HCT116 (cell line): ENCODE data around the gene PTX4. TPM values are rescaled to one million over a fixed set of nuclear protein-coding genes. Genes with fewer than 3 reads are reported as not detected.

Experiments used
- ATAC-seq: fragments of 200-7000 bp; cut with Tn5 transposase; 2 replicates; pipeline ENCODE4 v1.9.1; 2020; ENCODE audit warnings: mild to moderate bottlenecking, moderate library complexity
- BruUV-seq: library from RNA; stranded (reverse); fragments of 400-500 nt; replicated peaks from 2 replicates; lab custom pipeline; 2021; lab: Mats Ljungman, UMichigan
- CTCF ChIA-PET: fragments of 300-600 bp; sonication (Branson Sonifier 250); formaldehyde crosslinking; loops from one replicate; lab custom pipeline; 2021; ENCODE audit warnings: antibody characterized with exemption; lab: Charles Lee
- POLR2A ChIA-PET: fragments of 300-600, 350-600 bp; sonication (Branson Sonifier 250); formaldehyde crosslinking; loops from one replicate; lab custom pipeline; 2021; ENCODE audit warnings: antibody characterized with exemption; lab: Charles Lee
- RAD21 ChIA-PET, 2 experiments: fragments of 300-600 bp; sonication (Branson Sonifier 250); formaldehyde crosslinking; loops; one replicate each; lab custom pipeline; 2023; ENCODE audit warnings: low total read pairs in 2 of 2; ENCODE audit not compliant: uncharacterized antibody in 2 of 2, unreplicated experiment in 2 of 2, low non-redundant PET in 1 of 2; lab: Charles Lee
- DNase-seq: peaks from one replicate; pipeline ENCODE4 v3.0.0-alpha.2; 2010; ENCODE audit warnings: low read depth, low spot score
- H2AFZ ChIP-seq: fragments of 200-600 bp; shearing (Covaris generic), sonication (generic); 2 replicates; pipeline ENCODE4 v1.6.1; 2017; ENCODE audit warnings: low read depth, mixed run types, mixed read lengths, antibody characterized with exemption, low read length; ENCODE audit not compliant: poor library complexity, severe bottlenecking
- H3K27ac ChIP-seq: 2 replicates; pipeline ENCODE4 v1.5.1; 2012; ENCODE audit warnings: low read depth, low read length
- H3K27me3 ChIP-seq: fragments of 200-600 bp; sonication (generic); 2 replicates; pipeline ENCODE4 v1.6.1; 2016; ENCODE audit warnings: mixed run types, low read length, mixed read lengths; ENCODE audit not compliant: insufficient read depth
- H3K36me3 ChIP-seq, 2 experiments: fragments of 200-500 bp in 1 of 2; fragments of 200-600 bp in 1 of 2; sonication (Bioruptor generic) in 1 of 2; sonication (generic) in 1 of 2; 2 replicates each; pipeline versions ENCODE4 v1.5.1 to v1.6.1; 2014 to 2016; ENCODE audit warnings: low read length in 2 of 2, inconsistent platforms in 1 of 2, mixed read lengths in 1 of 2, mixed run types in 1 of 2; ENCODE audit not compliant: insufficient read depth in 2 of 2, control insufficient read depth in 1 of 2
- H3K4me1 ChIP-seq, 2 experiments: fragments of 200-600 bp in 1 of 2; sonication (generic) in 1 of 2; 2 replicates each; pipeline versions ENCODE4 v1.5.1 to v1.6.1; 2012 to 2017; ENCODE audit warnings: low read length in 2 of 2, inconsistent platforms in 1 of 2, mild to moderate bottlenecking in 1 of 2, mixed read lengths in 1 of 2, mixed run types in 1 of 2, moderate library complexity in 1 of 2; ENCODE audit not compliant: insufficient read depth in 2 of 2, control insufficient read depth in 1 of 2
- H3K4me2 ChIP-seq: fragments of 200-600 bp; sonication (generic); 2 replicates; pipeline ENCODE4 v1.6.1; 2017; ENCODE audit warnings: mixed run types, low read length, mixed read lengths
- H3K4me3 ChIP-seq, 2 experiments: fragments of 200-600 bp in 1 of 2; sonication (generic) in 1 of 2; replicated peaks in 1 of 2; 2 replicates each; pipeline ENCODE4 v1.5.1; 2011 to 2016; ENCODE audit warnings: low read length in 2 of 2, control low read depth in 1 of 2, low read depth in 1 of 2, mild to moderate bottlenecking in 1 of 2, mixed read lengths in 1 of 2, mixed run types in 1 of 2
- H3K79me2 ChIP-seq: fragments of 200-600 bp; sonication (generic); 2 replicates; pipeline ENCODE4 v1.6.1; 2017; ENCODE audit warnings: mild to moderate bottlenecking, mixed run types, low read length, moderate library complexity, mixed read lengths; ENCODE audit not compliant: insufficient read depth
- H3K9ac ChIP-seq: fragments of 200-600 bp; sonication (generic); 2 replicates; pipeline ENCODE4 v1.6.1; 2016; ENCODE audit warnings: low read length, mixed read lengths
- H3K9me2 ChIP-seq: fragments of 200-600 bp; sonication (generic), shearing (Covaris generic); 2 replicates; pipeline ENCODE4 v1.6.1; 2017; ENCODE audit warnings: mixed run types, mild to moderate bottlenecking, moderate library complexity; ENCODE audit not compliant: insufficient read depth
- H3K9me3 ChIP-seq, 2 experiments: fragments of 200-500 bp in 1 of 2; fragments of 200-600 bp in 1 of 2; sonication (Bioruptor generic) in 1 of 2; sonication (generic) in 1 of 2; 2 replicates each; pipeline ENCODE4 v1.6.1; 2014 to 2017; ENCODE audit warnings: low read length in 2 of 2, mixed read lengths in 2 of 2, inconsistent platforms in 1 of 2, low read depth in 1 of 2, mild to moderate bottlenecking in 1 of 2, mixed run types in 1 of 2, moderate library complexity in 1 of 2; ENCODE audit not compliant: control insufficient read depth in 1 of 2, insufficient read depth in 1 of 2
- H4K20me1 ChIP-seq: fragments of 200-600 bp; sonication (generic), shearing (Covaris generic); 2 replicates; pipeline ENCODE4 v1.6.1; 2017; ENCODE audit warnings: mixed run types, mild to moderate bottlenecking, moderate library complexity; ENCODE audit not compliant: insufficient read depth
- CEBPB ChIP-seq: IDR thresholded peaks from 2 replicates; pipeline ENCODE4 v1.6.1; 2012; ENCODE audit warnings: low read depth
- CTCF ChIP-seq, 3 experiments: fragments of 200-600 bp in 1 of 3; sonication (generic) in 1 of 3; IDR thresholded peaks in 2 of 3; conservative IDR thresholded peaks in 1 of 3; 2 replicates each; pipeline ENCODE4 v1.5.1; 2012 to 2017; ENCODE audit warnings: low read depth in 2 of 3, low read length in 2 of 3, antibody characterized with exemption in 1 of 3, borderline replicate concordance in 1 of 3, control low read depth in 1 of 3, mild to moderate bottlenecking in 1 of 3, mixed read lengths in 1 of 3, mixed run types in 1 of 3, moderate library complexity in 1 of 3; ENCODE audit not compliant: insufficient read depth in 1 of 3
- ELF1 ChIP-seq: IDR thresholded peaks from 2 replicates; pipeline ENCODE4 v1.6.1; 2012; ENCODE audit warnings: low read depth, borderline replicate concordance
- EZH2 ChIP-seq: fragments of 200-600 bp; sonication (generic); IDR thresholded peaks from 2 replicates; pipeline ENCODE4 v1.6.1; 2017; ENCODE audit warnings: antibody characterized with exemption, mixed run types
- JUND ChIP-seq: IDR thresholded peaks from 2 replicates; pipeline ENCODE4 v1.6.1; 2012
- POLR2AphosphoS5 ChIP-seq: IDR thresholded peaks from 2 replicates; pipeline ENCODE4 v1.6.1; 2011; ENCODE audit warnings: mild to moderate bottlenecking, low read depth, low read length, moderate library complexity
- SP1 ChIP-seq: IDR thresholded peaks from 2 replicates; pipeline ENCODE4 v1.6.1; 2012; ENCODE audit warnings: low read depth
- SRF ChIP-seq: IDR thresholded peaks from 2 replicates; pipeline ENCODE4 v1.6.1; 2012; ENCODE audit warnings: low read depth
- ZBTB33 ChIP-seq: IDR thresholded peaks from 2 replicates; pipeline ENCODE4 v1.6.1; 2011; ENCODE audit warnings: mild to moderate bottlenecking, low read length, moderate library complexity; ENCODE audit not compliant: insufficient replicate concordance; ENCODE audit errors: extremely low read depth
- ZFX ChIP-seq: fragments of 450-650 bp; IDR thresholded peaks from 2 replicates; pipeline ENCODE4 v1.6.1; 2017
- intact Hi-C: fragments of 100-400 bp; cut with micrococcal nuclease; formaldehyde crosslinking; loops from 2 replicates; pipeline ENCODE4 v1.10.0; 2022
- total RNA-seq: library from RNA; stranded (reverse); gene quantifications from one replicate; pipeline ENCODE4 v1.2.1, GENCODE V29; 2021; ENCODE audit not compliant: unreplicated experiment

Gene PTX4
- total RNA-seq, 1 experiment from 2014 or later = not detected

GRCh38 chr16:1498899-1499676 lies 10.3 kb upstream of the PTX4 start:
- TF ChIP-seq ZFX = no peak
- no peak for TF ChIP-seq ZBTB33
- TF ChIP-seq POLR2AphosphoS5 = no peak
- no peak for TF ChIP-seq CTCF (IDR thresholded peaks at IDR 0.05 in 2 of 3, conservative IDR thresholded peaks at IDR 0.05 in 1 of 3; ENCODE audit: borderline replicate concordance in 1 of 3, insufficient read depth in 1 of 3, low read depth in 2 of 3, low read length in 2 of 3)
- TF ChIP-seq SRF = no peak
- no peak for TF ChIP-seq EZH2
- no peak for TF ChIP-seq SP1
- TF ChIP-seq ELF1 = no peak
- TF ChIP-seq JUND = no peak
- TF ChIP-seq CEBPB = no peak
- Histone ChIP-seq H4K20me1 (no peaks in the 10 kb centered on the region), H3K27ac (no peak overlapping the region), H3K9ac (no peak overlapping the region), H3K4me1 (peaks cover 4% of the 10 kb centered on the region in 2 experiments; a peak in 2 of 4 replicates), H3K79me2 (peaks cover 29% of the 10 kb centered on the region), H2AFZ (no peak overlapping the region), H3K9me3 (no peaks in the 10 kb centered on the region), H3K4me3 (no peak overlapping the region), H3K4me2 (no peak overlapping the region), H3K9me2 (no peaks in the 10 kb centered on the region), H3K27me3 (no peaks in the 10 kb centered on the region), H3K36me3 (peaks cover 10 to 52% of the 10 kb centered on the region in 2 experiments; a peak in 3 of 4 replicates)
- CTCF ChIA-PET = no interaction called here
- RAD21 ChIA-PET = no interaction called here
- ATAC-seq = no peak
- intact Hi-C loops = no loop called here
- POLR2A ChIA-PET = no interaction called here
- DNase-seq = no peak
- no TSS peak for BruUV-seq
